Measurements from ENCODE around the gene DPH7.

DNA sequence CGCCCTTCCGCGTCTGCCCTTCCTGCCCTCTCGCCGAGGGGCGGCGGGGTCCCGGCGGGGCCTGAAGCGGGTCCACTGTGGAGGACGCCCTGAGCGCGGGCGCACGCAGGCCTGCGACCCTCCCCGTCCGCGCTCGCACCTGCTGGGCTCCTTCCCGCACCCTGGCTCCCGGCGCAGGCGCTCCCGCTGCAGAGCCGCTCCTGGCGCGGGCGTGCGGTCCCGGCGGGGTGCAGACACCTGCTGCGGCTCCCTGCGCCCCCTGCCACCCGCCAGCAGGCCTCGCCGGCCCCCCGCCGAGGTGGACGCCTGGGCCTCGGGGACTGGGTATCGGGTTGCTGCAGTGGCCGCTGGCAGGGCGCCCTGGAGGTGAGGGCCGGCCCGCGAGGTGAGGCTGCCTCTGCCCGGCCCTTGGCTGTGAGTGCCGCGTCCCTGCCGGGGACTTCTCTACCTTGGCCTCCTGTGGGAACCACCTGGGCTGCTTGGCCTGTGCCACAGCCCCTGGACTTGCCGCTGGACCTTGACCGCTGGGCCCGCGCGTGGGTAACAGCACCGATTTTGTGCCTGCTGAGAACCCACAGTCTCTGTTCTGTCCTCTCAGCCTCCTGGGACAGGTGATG is 27.4 kb upstream of the DPH7 start:
- TF ChIP-seq CTCF (IDR thresholded peaks at IDR 0.05) (no peak), POLR2A (IDR thresholded peaks at IDR 0.05) (no peak), EP300 (IDR thresholded peaks at IDR 0.05) (no peak)

Data from tibial nerve (tissue), 4 donors.